K562 (cell line): Measurements from ENCODE around the gene PHLDB1. TPM values are rescaled to one million over a fixed set of nuclear protein-coding genes. Genes with fewer than 3 reads are reported as not detected.
A peak's percentile ranks its signal among the peaks of the same experiment; 100 is the strongest.

ENCODE experiments used
- ATAC-seq: fragments of 200-7000 bp; cut with Tn5 transposase; 3 replicates; pipeline ENCODE4 v1.9.1; 2020; ENCODE audit warnings: moderate library complexity
- BruUV-seq: library from RNA; stranded (reverse); fragments of 400-500 nt; replicated peaks from 2 replicates; lab custom pipeline; 2021; lab: Mats Ljungman, UMichigan
- CTCF ChIA-PET: fragments of 300-600 bp; formaldehyde crosslinking; extraction: SDS; loops from one replicate; lab custom pipeline; 2021; ENCODE audit warnings: low intra/inter-chr PET ratio; lab: Yijun Ruan, JAX
- POLR2A ChIA-PET: fragments of 300-600, 350-650 bp; sonication (Branson Sonifier 250); formaldehyde crosslinking; extraction: SDS; loops from one replicate; lab custom pipeline; 2021; ENCODE audit warnings: antibody characterized with exemption, inconsistent platforms; lab: Yijun Ruan, JAX
- DNase-seq, 4 experiments: peaks; one replicate each; pipeline versions ENCODE4 v3.0.0 to v3.0.0-alpha.2; 2011 to 2018; ENCODE audit warnings: low spot score in 3 of 4, mixed read lengths in 3 of 4; ENCODE audit errors: extremely low read depth in 1 of 4
- FAIRE-seq: peaks from 2 replicates; lab custom pipeline; 2011; peaks lifted over from hg19 to GRCh38; lab: Jason Lieb, UNC
- H2AFZ ChIP-seq: 2 replicates; pipeline ENCODE4 v1.6.0; 2011; ENCODE audit warnings: low read depth, low read length, control low read depth, inconsistent platforms
- H3K27ac ChIP-seq: fragments of 200-600 bp; 3 replicates; pipeline ENCODE4 v1.8.0; 2011; ENCODE audit warnings: low read depth, mild to moderate bottlenecking, control low read depth, inconsistent platforms, low read length, moderate library complexity, mixed read lengths; ENCODE audit errors: extremely low read depth
- H3K27me3 ChIP-seq, 2 experiments: fragments of 300-600 bp in 1 of 2; 2 replicates in 1 of 2; 3 replicates in 1 of 2; pipeline versions ENCODE4 v1.6.0 to v1.8.0; 2011; ENCODE audit warnings: inconsistent platforms in 2 of 2, low read length in 2 of 2, mild to moderate bottlenecking in 1 of 2, mixed read lengths in 1 of 2, moderate library complexity in 1 of 2; ENCODE audit not compliant: control insufficient read depth in 2 of 2, insufficient read depth in 2 of 2
- H3K36me3 ChIP-seq: fragments of 300-600 bp; 3 replicates; pipeline ENCODE4 v1.8.0; 2011; ENCODE audit warnings: mild to moderate bottlenecking, low read length, inconsistent platforms; ENCODE audit not compliant: control insufficient read depth, insufficient read depth
- H3K4me1 ChIP-seq, 2 experiments: fragments of 200-600 bp in 1 of 2; replicated peaks in 1 of 2; 2 replicates in 1 of 2; 3 replicates in 1 of 2; pipeline versions ENCODE4 v1.5.1 to v1.8.0; 2011; ENCODE audit warnings: inconsistent platforms in 2 of 2, low read length in 2 of 2, mild to moderate bottlenecking in 1 of 2, mixed read lengths in 1 of 2, moderate library complexity in 1 of 2; ENCODE audit not compliant: control insufficient read depth in 2 of 2, insufficient read depth in 2 of 2
- H3K4me2 ChIP-seq: 2 replicates; pipeline ENCODE4 v1.6.1; 2011; ENCODE audit warnings: low read length, control low read depth, inconsistent platforms, mixed read lengths; ENCODE audit not compliant: insufficient read depth
- H3K4me3 ChIP-seq: fragments of 200-600 bp; sonication (generic), shearing (Covaris generic); 2 replicates; pipeline ENCODE4 v1.5.1; 2016; ENCODE audit warnings: control low read depth, inconsistent platforms
- H3K79me2 ChIP-seq: fragments of 200-600 bp; 3 replicates; pipeline ENCODE4 v1.8.0; 2011; ENCODE audit warnings: low read length, inconsistent platforms; ENCODE audit not compliant: control insufficient read depth, insufficient read depth
- H3K9ac ChIP-seq, 2 experiments: 2 replicates each; pipeline versions ENCODE4 v1.6.0 to v1.6.1; 2011; ENCODE audit warnings: low read depth in 2 of 2, low read length in 2 of 2, control low read depth in 1 of 2, inconsistent platforms in 1 of 2, mild to moderate bottlenecking in 1 of 2, mixed read lengths in 1 of 2; ENCODE audit not compliant: insufficient read depth in 1 of 2
- H3K9me1 ChIP-seq: one replicate; pipeline ENCODE4 v1.6.0; 2011; ENCODE audit warnings: inconsistent platforms, mild to moderate bottlenecking, low read length, moderate library complexity; ENCODE audit not compliant: control insufficient read depth, insufficient read depth
- H3K9me3 ChIP-seq: replicated peaks from 2 replicates; pipeline ENCODE4 v1.5.1; 2011; ENCODE audit warnings: low read depth, low read length, inconsistent platforms; ENCODE audit not compliant: control insufficient read depth, insufficient read depth
- H4K20me1 ChIP-seq: replicated peaks from 2 replicates; pipeline ENCODE4 v1.6.1; 2011; ENCODE audit warnings: low read length, inconsistent platforms, mixed read lengths; ENCODE audit not compliant: control insufficient read depth, insufficient read depth
- PHB2 ChIP-seq: fragments of 450-650 bp; IDR thresholded peaks from 2 replicates; pipeline ENCODE4 v1.6.1; 2017; ENCODE audit warnings: low read depth
- PHTF2 ChIP-seq: fragments of 250-450 bp; sonication (Bioruptor Pico); IDR thresholded peaks from 2 replicates; pipeline ENCODE4 v1.5.0; 2021; ENCODE audit warnings: mild to moderate bottlenecking
- ZBTB7A ChIP-seq: IDR thresholded peaks from 2 replicates; pipeline ENCODE4 v1.6.1; 2011; ENCODE audit warnings: low read depth, mild to moderate bottlenecking, low read length, moderate library complexity, borderline replicate concordance; ENCODE audit not compliant: control insufficient read depth
- ZFX ChIP-seq: sonication (generic); formaldehyde crosslinking; IDR thresholded peaks from 2 replicates; pipeline ENCODE4 v1.8.0; 2022; ENCODE audit warnings: mild to moderate bottlenecking, missing genetic modification reagents, moderate library complexity
- WGBS: fragments of 100-300 bp; shearing (Covaris generic); methylation state at CpG from one replicate; pipeline ENCODE4 v1.1.6; 2016; ENCODE audit warnings: low coverage, mixed read lengths; ENCODE audit not compliant: insufficient coverage; ENCODE audit errors: missing lambda C conversion rate; 5-methylcytosine and 5-hydroxymethylcytosine counted together
- in situ Hi-C: fragments of 300-500 bp; cut with MboI; formaldehyde crosslinking; loops from 4 replicates; pipeline ENCODE4 v1.15.0; 2018; ENCODE audit warnings: inconsistent platforms, mixed read lengths
- intact Hi-C: fragments of 100-400 bp; cut with micrococcal nuclease; formaldehyde crosslinking; loops from 2 replicates; pipeline ENCODE4 v1.14.2; 2022
- polyA plus RNA-seq, 8 experiments: library from polyadenylated mRNA; depleted of rRNA in 4 of 8; stranded (reverse) in 5 of 8; unstranded in 3 of 8; fragments of >200 nt; fragmentation: Nextera tagmentation in 2 of 8; fragmentation: Illumina TruSeq in 1 of 8; extraction: Ambion mirVana in 2 of 8; extraction: Trizol in 1 of 8; gene quantifications; 2 replicates each; pipeline versions ENCODE4 v1.2.1 to v1.2.3, GENCODE V29; 2011 to 2014; ENCODE audit warnings: inconsistent platforms in 1 of 8, missing spikeins in 1 of 8
- total RNA-seq, 7 experiments: library from RNA; depleted of rRNA in 6 of 7; stranded (reverse); fragments of >200 nt in 6 of 7; fragmentation: Illumina TruSeq in 2 of 7; extraction: Trizol in 2 of 7; gene quantifications; 2 replicates each; pipeline versions ENCODE4 v1.2.1 to v1.2.3, GENCODE V29; 2011 to 2021; ENCODE audit warnings: low replicate concordance in 1 of 7
- TF ChIP-seq, protein P1 (sequence below): fragments of 450-650 bp; IDR thresholded peaks from 2 replicates; pipeline ENCODE4 v1.6.1; 2018; ENCODE audit not compliant: partially characterized antibody

PHLDB1 gene
- total and polyA plus RNA-seq, 9 of the 15 experiments (the other 6 are each of a cell fraction or from before 2014, with no cell fraction given): 2.0 to 28.7 (median 16.2) TPM

DNA sequence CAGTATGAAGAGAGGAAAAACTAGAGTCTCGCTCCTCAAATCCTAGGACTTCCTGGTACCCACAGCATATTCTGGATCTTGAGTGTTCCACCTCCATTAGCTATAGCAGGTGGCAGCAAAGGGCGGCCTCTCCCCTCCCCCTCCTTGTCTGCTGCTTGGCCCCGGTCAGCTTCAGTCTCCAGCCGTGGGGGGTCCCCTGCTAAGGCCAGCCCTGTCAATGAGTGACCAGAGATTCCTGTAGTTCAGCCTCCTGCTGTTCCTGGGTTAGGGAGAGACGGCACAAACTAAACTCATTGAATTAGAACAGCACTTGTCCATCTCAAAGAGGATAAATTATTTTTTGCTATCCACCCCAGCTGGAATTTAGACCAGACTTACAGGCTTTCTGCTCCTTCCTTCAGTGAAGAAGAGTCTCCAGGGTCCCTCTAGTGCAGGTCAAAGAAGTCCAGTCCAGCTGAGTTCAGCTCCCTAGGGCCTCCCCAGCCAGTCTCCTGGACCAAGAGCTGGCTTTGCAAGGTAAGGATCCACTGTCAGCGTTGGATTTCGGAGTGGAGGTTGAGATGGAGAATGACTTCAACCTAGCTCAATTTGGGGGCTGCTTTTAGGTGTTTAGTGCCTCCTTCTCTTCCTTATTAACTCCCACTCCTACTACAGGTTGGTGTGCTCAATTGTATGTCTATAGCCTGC, 1.1 kb upstream of the PHLDB1 start:
- H3K9ac ChIP-seq: peak overlapping the region in 1 of 2 experiments; percentile 28; a peak in 1 of 4 replicates
- WGBS: 42% methylated on average over 7 of the region's 7 CpGs
- H2AFZ ChIP-seq: peak overlapping the region; percentile 63; the same call in 1 of the 2 replicates
- no peak overlapping the region; the same call in 2 of the 3 replicates for H3K27ac ChIP-seq
- H3K9me1 ChIP-seq: no peaks in the 10 kb centered on the region
- H3K4me3 ChIP-seq: no peak overlapping the region
- ChIA-PET POLR2A (interaction anchor here (0.7 to 2.6 kb wide), 7 partner anchors 12 to 714 kb away, joined by 3 to 20 read pairs (median 4); no protein-coding TSS in a partner anchor), CTCF (no interaction called here)
- intact Hi-C loops: no loop called here
- BruUV-seq: no TSS peak
- H3K4me1 ChIP-seq: peaks cover 57 to 65% of the 10 kb centered on the region in 2 experiments
- no peak overlapping the region; the same call in 1 of the 2 replicates for H3K4me2 ChIP-seq
- FAIRE-seq (no peak), DNase-seq (peak in 1 of 4 experiments; percentile 26), ATAC-seq (no peak)
- H3K9me3 ChIP-seq: no peaks in the 10 kb centered on the region
- H4K20me1 ChIP-seq: 0 out of 2 replicates have a peak, but pooled peaks cover 3% of the 10 kb centered on the region
- peaks cover 10% of the 10 kb centered on the region; the same call in 2 of the 3 replicates for H3K79me2 ChIP-seq
- peaks cover 14% of the 10 kb centered on the region for H3K36me3 ChIP-seq
- TF ChIP-seq, protein P1, sequence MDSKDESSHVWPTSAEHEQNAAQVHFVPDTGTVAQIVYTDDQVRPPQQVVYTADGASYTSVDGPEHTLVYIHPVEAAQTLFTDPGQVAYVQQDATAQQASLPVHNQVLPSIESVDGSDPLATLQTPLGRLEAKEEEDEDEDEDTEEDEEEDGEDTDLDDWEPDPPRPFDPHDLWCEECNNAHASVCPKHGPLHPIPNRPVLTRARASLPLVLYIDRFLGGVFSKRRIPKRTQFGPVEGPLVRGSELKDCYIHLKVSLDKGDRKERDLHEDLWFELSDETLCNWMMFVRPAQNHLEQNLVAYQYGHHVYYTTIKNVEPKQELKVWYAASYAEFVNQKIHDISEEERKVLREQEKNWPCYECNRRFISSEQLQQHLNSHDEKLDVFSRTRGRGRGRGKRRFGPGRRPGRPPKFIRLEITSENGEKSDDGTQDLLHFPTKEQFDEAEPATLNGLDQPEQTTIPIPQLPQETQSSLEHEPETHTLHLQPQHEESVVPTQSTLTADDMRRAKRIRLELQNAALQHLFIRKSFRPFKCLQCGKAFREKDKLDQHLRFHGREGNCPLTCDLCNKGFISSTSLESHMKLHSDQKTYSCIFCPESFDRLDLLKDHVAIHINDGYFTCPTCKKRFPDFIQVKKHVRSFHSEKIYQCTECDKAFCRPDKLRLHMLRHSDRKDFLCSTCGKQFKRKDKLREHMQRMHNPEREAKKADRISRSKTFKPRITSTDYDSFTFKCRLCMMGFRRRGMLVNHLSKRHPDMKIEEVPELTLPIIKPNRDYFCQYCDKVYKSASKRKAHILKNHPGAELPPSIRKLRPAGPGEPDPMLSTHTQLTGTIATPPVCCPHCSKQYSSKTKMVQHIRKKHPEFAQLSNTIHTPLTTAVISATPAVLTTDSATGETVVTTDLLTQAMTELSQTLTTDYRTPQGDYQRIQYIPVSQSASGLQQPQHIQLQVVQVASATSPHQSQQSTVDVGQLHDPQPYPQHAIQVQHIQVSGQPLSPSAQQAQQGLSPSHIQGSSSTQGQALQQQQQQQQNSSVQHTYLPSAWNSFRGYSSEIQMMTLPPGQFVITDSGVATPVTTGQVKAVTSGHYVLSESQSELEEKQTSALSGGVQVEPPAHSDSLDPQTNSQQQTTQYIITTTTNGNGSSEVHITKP: peak; percentile 62
- TF ChIP-seq ZBTB7A (peak; percentile 16; the same call in 1 of the 2 replicates), PHB2 (no peak), ZFX (CRISPR knock-in tag) (0 out of 2 replicates have a peak, but pooled peaks have one; percentile 14), PHTF2 (CRISPR knock-in tag) (no peak)
- no peaks in the 10 kb centered on the region for H3K27me3 ChIP-seq
- in situ Hi-C loops: no loop called here
